ENCODE measurements around the gene CCDC70.
A peak's percentile ranks its signal among the peaks of the same experiment; 100 is the strongest.

The CCDC70 gene

GRCh38 chr13:51849145-51850101, 12.3 kb upstream of the CCDC70 start:
- H2AFZ ChIP-seq (ENCODE audit: low read length) = no peak overlapping the region
- H3F3A ChIP-seq (ENCODE audit: insufficient read depth, low read length) = no peaks in the 10 kb centered on the region
- no peak for TF ChIP-seq EZH2 (optimal IDR thresholded peaks at IDR 0.05; ENCODE audit: low read depth, low read length)
- TF ChIP-seq CTCF (IDR thresholded peaks at IDR 0.05; ENCODE audit: low read length) = peak; percentile 45
- TF ChIP-seq EZH2phosphoT487 (IDR thresholded peaks at IDR 0.05; ENCODE audit: low read length) = no peak
- H3K4me1 ChIP-seq (ENCODE audit: low read length) = no peaks in the 10 kb centered on the region
- no peak overlapping the region for H3K4me2 ChIP-seq (ENCODE audit: low read depth, low read length)
- H3K36me3 ChIP-seq (replicated peaks; ENCODE audit: insufficient read depth, low read length) = no peaks in the 10 kb centered on the region
- H3K9me2 ChIP-seq (replicated peaks; ENCODE audit: insufficient read depth, low read length) = no peaks in the 10 kb centered on the region
- H3K9me3 ChIP-seq (replicated peaks; ENCODE audit: insufficient read depth, low read length) = no peaks in the 10 kb centered on the region
- no peak overlapping the region for H3K9ac ChIP-seq (ENCODE audit: low read length)
- no peaks in the 10 kb centered on the region for H3K27me3 ChIP-seq (replicated peaks; ENCODE audit: insufficient read depth, low read length)
- no peak overlapping the region for H3K27ac ChIP-seq (ENCODE audit: low read length)
- H3K4me3 ChIP-seq (ENCODE audit: low read length) = no peak overlapping the region
- no peaks in the 10 kb centered on the region for H3K79me2 ChIP-seq (ENCODE audit: low read length)
- no peaks in the 10 kb centered on the region for H4K20me1 ChIP-seq (ENCODE audit: insufficient read depth, low read length)
- DNase-seq = no peak

GRCh38 chr13:51856027-51856736, 5.6 kb upstream of the CCDC70 start:
- Histone ChIP-seq H2AFZ (ENCODE audit: low read length) (no peak overlapping the region), H3K9ac (ENCODE audit: low read length) (no peak overlapping the region), H4K20me1 (ENCODE audit: insufficient read depth, low read length) (no peaks in the 10 kb centered on the region), H3K4me3 (ENCODE audit: low read length) (no peak overlapping the region), H3K27me3 (replicated peaks; ENCODE audit: insufficient read depth, low read length) (no peaks in the 10 kb centered on the region), H3K9me3 (replicated peaks; ENCODE audit: insufficient read depth, low read length) (no peaks in the 10 kb centered on the region), H3K4me1 (ENCODE audit: low read length) (0 out of 2 replicates have a peak, but pooled peaks cover 4% of the 10 kb centered on the region), H3K36me3 (replicated peaks; ENCODE audit: insufficient read depth, low read length) (no peaks in the 10 kb centered on the region), H3K27ac (ENCODE audit: low read length) (no peak overlapping the region), H3K9me2 (replicated peaks; ENCODE audit: insufficient read depth, low read length) (no peaks in the 10 kb centered on the region), H3K79me2 (ENCODE audit: low read length) (no peaks in the 10 kb centered on the region), H3F3A (ENCODE audit: insufficient read depth, low read length) (no peaks in the 10 kb centered on the region), H3K4me2 (ENCODE audit: low read depth, low read length) (no peak overlapping the region)
- TF ChIP-seq EZH2 (optimal IDR thresholded peaks at IDR 0.05; ENCODE audit: low read depth, low read length) = no peak
- no peak for TF ChIP-seq CTCF (IDR thresholded peaks at IDR 0.05; ENCODE audit: low read length)
- no peak for TF ChIP-seq EZH2phosphoT487 (IDR thresholded peaks at IDR 0.05; ENCODE audit: low read length)
- no peak for DNase-seq

- H3K79me2 ChIP-seq (ENCODE audit: low read length) = no peaks in the 10 kb centered on the region
- DNase-seq = no peak
- no peaks in the 10 kb centered on the region for H3K9me3 ChIP-seq (replicated peaks; ENCODE audit: insufficient read depth, low read length)
- no peaks in the 10 kb centered on the region for H3F3A ChIP-seq (ENCODE audit: insufficient read depth, low read length)
- no peaks in the 10 kb centered on the region for H4K20me1 ChIP-seq (ENCODE audit: insufficient read depth, low read length)
- no peak overlapping the region for H3K4me2 ChIP-seq (ENCODE audit: low read depth, low read length)
- H3K27ac ChIP-seq (ENCODE audit: low read length) = no peak overlapping the region
- no peak for TF ChIP-seq EZH2phosphoT487 (IDR thresholded peaks at IDR 0.05; ENCODE audit: low read length)
- no peak for TF ChIP-seq CTCF (IDR thresholded peaks at IDR 0.05; ENCODE audit: low read length)
- no peak for TF ChIP-seq EZH2 (optimal IDR thresholded peaks at IDR 0.05; ENCODE audit: low read depth, low read length)
- H2AFZ ChIP-seq (ENCODE audit: low read length) = no peak overlapping the region
- no peaks in the 10 kb centered on the region for H3K27me3 ChIP-seq (replicated peaks; ENCODE audit: insufficient read depth, low read length)
- no peak overlapping the region for H3K4me3 ChIP-seq (ENCODE audit: low read length)
- H3K9ac ChIP-seq (ENCODE audit: low read length) = no peak overlapping the region
- H3K36me3 ChIP-seq (replicated peaks; ENCODE audit: insufficient read depth, low read length) = no peaks in the 10 kb centered on the region
- H3K9me2 ChIP-seq (replicated peaks; ENCODE audit: insufficient read depth, low read length) = no peaks in the 10 kb centered on the region
- 0 out of 2 replicates have a peak, but pooled peaks cover 4% of the 10 kb centered on the region for H3K4me1 ChIP-seq (ENCODE audit: low read length)
Measured at GRCh38 chr13:51856998-51857397, 4.8 kb upstream of the CCDC70 start.
